Smooth muscle cell (in vitro differentiated cells): ENCODE results near the gene PNPT1. TPM values are rescaled to one million over a fixed set of nuclear protein-coding genes. Genes with fewer than 3 reads are reported as not detected.

Experiments
- DNase-seq: peaks from one replicate; lab custom pipeline; 2025; ENCODE audit not compliant: unreplicated experiment; lab: John Stamatoyannopoulos, UW
- H2AFZ ChIP-seq: fragments of 200-600 bp; sonication (generic); 2 replicates; pipeline ENCODE4 v1.6.0; 2016; ENCODE audit warnings: antibody characterized with exemption, low read depth, mild to moderate bottlenecking
- H3F3A ChIP-seq: fragments of 200-600 bp; sonication (generic); 2 replicates; pipeline ENCODE4 v1.6.0; 2017; ENCODE audit warnings: antibody characterized with exemption, low read depth
- H3K27ac ChIP-seq: fragments of 200-600 bp; sonication (generic); 2 replicates; pipeline ENCODE4 v1.5.1; 2016; ENCODE audit warnings: low read depth, mild to moderate bottlenecking
- H3K27me3 ChIP-seq: fragments of 200-600 bp; sonication (generic); 2 replicates; pipeline ENCODE4 v1.6.1; 2016; ENCODE audit warnings: low read depth, mild to moderate bottlenecking
- H3K36me3 ChIP-seq: fragments of 200-600 bp; sonication (generic); 2 replicates; pipeline ENCODE4 v1.5.1; 2016; ENCODE audit warnings: low read depth
- H3K4me1 ChIP-seq: fragments of 200-600 bp; sonication (generic); 2 replicates; pipeline ENCODE4 v1.5.1; 2016; ENCODE audit warnings: low read depth
- H3K4me2 ChIP-seq: fragments of 200-600 bp; sonication (generic); 2 replicates; pipeline ENCODE4 v1.6.0; 2016; ENCODE audit warnings: mild to moderate bottlenecking
- H3K4me3 ChIP-seq: fragments of 200-600 bp; sonication (generic); 2 replicates; pipeline ENCODE4 v1.5.1; 2016; ENCODE audit warnings: mild to moderate bottlenecking
- H3K79me2 ChIP-seq: fragments of 200-600 bp; sonication (generic); 2 replicates; pipeline ENCODE4 v1.6.0; 2016; ENCODE audit warnings: low read depth, mild to moderate bottlenecking
- H3K9ac ChIP-seq: fragments of 200-600 bp; sonication (generic); 2 replicates; pipeline ENCODE4 v1.6.0; 2016; ENCODE audit warnings: low read depth
- H3K9me3 ChIP-seq: fragments of 200-600 bp; sonication (generic); replicated peaks from 2 replicates; pipeline ENCODE4 v1.5.1; 2016; ENCODE audit warnings: low read depth
- H4K20me1 ChIP-seq: fragments of 200-600 bp; sonication (generic); 2 replicates; pipeline ENCODE4 v1.6.0; 2016; ENCODE audit warnings: low read depth
- CTCF ChIP-seq: fragments of 200-600 bp; sonication (generic); IDR thresholded peaks from 2 replicates; pipeline ENCODE4 v1.5.1; 2017; ENCODE audit warnings: borderline replicate concordance, mild to moderate bottlenecking, antibody characterized with exemption; ENCODE audit not compliant: insufficient read depth, poor library complexity, severe bottlenecking
- WGBS: methylation state at CpG from one replicate; pipeline ENCODE4 v1.1.7; 2016; ENCODE audit warnings: low lambda C conversion rate; 5-methylcytosine and 5-hydroxymethylcytosine counted together
- polyA plus RNA-seq: library from polyadenylated mRNA; unstranded; fragments of >200 nt; fragmentation: Nextera tagmentation; extraction: Ambion mirVana; gene quantifications from 2 replicates; pipeline ENCODE4 v1.2.1, GENCODE V29; 2016
- total RNA-seq: library from RNA; depleted of rRNA; stranded (reverse); fragments of >200 nt; gene quantifications from 2 replicates; pipeline ENCODE4 v1.2.3, GENCODE V29; 2014

Gene PNPT1
- total and polyA plus RNA-seq, 2 experiments from 2014 or later = 7.9 to 16.9 TPM

GRCh38 chr2:55616551-55617174 is 77.0 kb downstream of the PNPT1 start:
- Histone ChIP-seq H3F3A (no peaks in the 10 kb centered on the region), H3K27ac (peak overlapping the region; percentile 93), H3K9me3 (no peaks in the 10 kb centered on the region), H3K4me3 (peak overlapping the region; percentile 90), H2AFZ (peak overlapping the region; percentile 69), H3K4me2 (peak overlapping the region; percentile 100), H4K20me1 (peaks cover 56% of the 10 kb centered on the region), H3K9ac (peak overlapping the region; percentile 98), H3K79me2 (peaks cover 80% of the 10 kb centered on the region), H3K4me1 (peaks cover 16% of the 10 kb centered on the region), H3K27me3 (no peaks in the 10 kb centered on the region), H3K36me3 (peaks cover 3% of the 10 kb centered on the region)
- WGBS = 1% methylated on average over 24 of the region's 24 CpGs
- no peak for TF ChIP-seq CTCF
- DNase-seq = no peak

GRCh38 chr2:55611997-55612396 is 81.6 kb downstream of the PNPT1 start:
- Histone ChIP-seq H3K4me2 (no peak overlapping the region), H3K9ac (no peak overlapping the region), H3K27ac (no peak overlapping the region), H3K9me3 (no peaks in the 10 kb centered on the region), H3K79me2 (peaks cover 92% of the 10 kb centered on the region), H3K4me1 (peaks cover 8% of the 10 kb centered on the region), H3K4me3 (no peak overlapping the region), H4K20me1 (peaks cover 62% of the 10 kb centered on the region), H3K36me3 (peaks cover 3% of the 10 kb centered on the region), H2AFZ (no peak overlapping the region), H3F3A (no peaks in the 10 kb centered on the region), H3K27me3 (no peaks in the 10 kb centered on the region)
- no peak for TF ChIP-seq CTCF
- DNase-seq = no peak
- 88% methylated on average over 1 of the region's 1 CpG for WGBS

- Histone ChIP-seq H3K4me2 (no peak overlapping the region), H4K20me1 (peaks cover 66% of the 10 kb centered on the region), H3K27me3 (no peaks in the 10 kb centered on the region), H2AFZ (no peak overlapping the region), H3K4me3 (no peak overlapping the region), H3K36me3 (peaks cover 3% of the 10 kb centered on the region), H3F3A (no peaks in the 10 kb centered on the region), H3K4me1 (peaks cover 8% of the 10 kb centered on the region), H3K9me3 (no peaks in the 10 kb centered on the region), H3K27ac (no peak overlapping the region), H3K79me2 (peaks cover 91% of the 10 kb centered on the region), H3K9ac (no peak overlapping the region)
- WGBS = 93% methylated on average over 3 of the region's 3 CpGs
- TF ChIP-seq CTCF = no peak
- no peak for DNase-seq
Measured at GRCh38 chr2:55610954-55611743, 82.5 kb downstream of the PNPT1 start.
